Measurements from ENCODE around the gene RGS1.

The RGS1 gene

DNA sequence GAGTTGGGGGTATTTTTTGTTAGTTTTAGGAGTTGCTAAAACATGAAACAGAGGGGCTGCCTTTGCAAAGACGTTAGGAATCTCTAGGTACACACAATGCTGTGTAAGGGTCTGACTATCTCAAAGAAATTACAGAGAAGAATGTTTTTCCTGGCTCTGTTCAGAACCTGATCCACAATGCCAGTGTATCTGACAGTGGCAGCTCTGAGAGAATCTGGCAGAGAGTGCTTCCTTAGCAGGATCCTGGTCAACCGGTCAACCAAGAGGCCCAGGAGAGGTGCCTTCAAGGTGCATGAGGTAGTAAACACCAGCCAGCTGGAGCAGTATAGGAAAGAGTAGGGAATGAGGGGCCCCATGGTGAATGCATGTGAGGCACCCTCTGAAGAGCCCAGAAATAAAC, 40.9 kb upstream of the RGS1 start:
- Histone ChIP-seq H3K9me3 (replicated peaks; ENCODE audit: insufficient read depth, low read length) (no peaks in the 10 kb centered on the region), H3K4me2 (ENCODE audit: low read depth, low read length) (no peak overlapping the region), H3K79me2 (ENCODE audit: low read length) (no peaks in the 10 kb centered on the region), H3K36me3 (replicated peaks; ENCODE audit: insufficient read depth, low read length) (no peaks in the 10 kb centered on the region), H3F3A (ENCODE audit: insufficient read depth, low read length) (peaks cover 28% of the 10 kb centered on the region), H3K27me3 (replicated peaks; ENCODE audit: insufficient read depth, low read length) (no peaks in the 10 kb centered on the region), H4K20me1 (ENCODE audit: insufficient read depth, low read length) (no peaks in the 10 kb centered on the region), H3K4me1 (ENCODE audit: low read length) (peaks cover 19% of the 10 kb centered on the region), H3K9me2 (replicated peaks; ENCODE audit: insufficient read depth, low read length) (no peaks in the 10 kb centered on the region), H3K9ac (ENCODE audit: low read length) (no peak overlapping the region), H3K27ac (ENCODE audit: low read length) (no peak overlapping the region), H3K4me3 (ENCODE audit: low read length) (no peak overlapping the region), H2AFZ (ENCODE audit: low read length) (no peak overlapping the region)
- no peak for DNase-seq
- TF ChIP-seq EZH2 (optimal IDR thresholded peaks at IDR 0.05; ENCODE audit: low read depth, low read length), result no peak
- TF ChIP-seq EZH2phosphoT487 (IDR thresholded peaks at IDR 0.05; ENCODE audit: low read length), result no peak
- TF ChIP-seq, protein P1, sequence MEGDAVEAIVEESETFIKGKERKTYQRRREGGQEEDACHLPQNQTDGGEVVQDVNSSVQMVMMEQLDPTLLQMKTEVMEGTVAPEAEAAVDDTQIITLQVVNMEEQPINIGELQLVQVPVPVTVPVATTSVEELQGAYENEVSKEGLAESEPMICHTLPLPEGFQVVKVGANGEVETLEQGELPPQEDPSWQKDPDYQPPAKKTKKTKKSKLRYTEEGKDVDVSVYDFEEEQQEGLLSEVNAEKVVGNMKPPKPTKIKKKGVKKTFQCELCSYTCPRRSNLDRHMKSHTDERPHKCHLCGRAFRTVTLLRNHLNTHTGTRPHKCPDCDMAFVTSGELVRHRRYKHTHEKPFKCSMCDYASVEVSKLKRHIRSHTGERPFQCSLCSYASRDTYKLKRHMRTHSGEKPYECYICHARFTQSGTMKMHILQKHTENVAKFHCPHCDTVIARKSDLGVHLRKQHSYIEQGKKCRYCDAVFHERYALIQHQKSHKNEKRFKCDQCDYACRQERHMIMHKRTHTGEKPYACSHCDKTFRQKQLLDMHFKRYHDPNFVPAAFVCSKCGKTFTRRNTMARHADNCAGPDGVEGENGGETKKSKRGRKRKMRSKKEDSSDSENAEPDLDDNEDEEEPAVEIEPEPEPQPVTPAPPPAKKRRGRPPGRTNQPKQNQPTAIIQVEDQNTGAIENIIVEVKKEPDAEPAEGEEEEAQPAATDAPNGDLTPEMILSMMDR (IDR thresholded peaks at IDR 0.05; ENCODE audit: low read length), result no peak

DNA sequence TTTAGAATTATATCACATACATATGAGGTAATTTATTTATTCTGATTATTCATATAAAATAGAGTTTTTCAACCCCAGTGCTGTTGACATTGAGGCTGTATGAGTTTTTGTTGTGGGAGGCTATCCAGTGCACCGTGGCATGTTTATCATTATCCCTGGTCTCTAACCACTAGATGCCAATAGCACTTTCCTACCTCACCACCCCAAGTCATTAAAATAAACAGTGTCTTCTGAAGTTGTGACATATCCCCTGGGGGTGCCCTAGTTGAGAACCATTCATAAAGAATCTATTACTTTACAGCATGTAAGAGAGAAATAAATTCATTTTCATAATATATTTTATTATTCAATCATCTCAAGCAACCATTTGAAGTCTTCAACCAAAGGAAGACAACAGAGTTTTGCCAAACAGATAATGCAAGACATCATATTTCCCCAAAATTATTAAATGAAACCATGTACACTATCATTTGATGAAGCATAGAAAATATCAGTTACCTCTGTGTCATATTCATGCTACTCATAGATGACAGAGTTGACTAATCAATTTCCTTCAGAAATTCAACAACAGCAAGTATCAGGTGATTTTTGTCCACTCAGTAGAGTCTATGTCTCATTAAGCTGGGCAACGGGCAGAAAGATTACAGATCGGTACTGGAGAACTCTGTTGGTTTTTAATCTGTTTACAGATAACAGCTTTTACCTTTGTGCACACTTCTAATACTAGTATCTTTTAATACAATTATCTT, 39.5 kb upstream of the RGS1 start:
- no peaks in the 10 kb centered on the region for H4K20me1 ChIP-seq (ENCODE audit: insufficient read depth, low read length)
- no peak overlapping the region for H3K27ac ChIP-seq (ENCODE audit: low read length)
- no peaks in the 10 kb centered on the region for H3K9me2 ChIP-seq (replicated peaks; ENCODE audit: insufficient read depth, low read length)
- H3K9ac ChIP-seq (ENCODE audit: low read length), result no peak overlapping the region
- H3K36me3 ChIP-seq (replicated peaks; ENCODE audit: insufficient read depth, low read length), result no peaks in the 10 kb centered on the region
- H3F3A ChIP-seq (ENCODE audit: insufficient read depth, low read length), result peaks cover 20% of the 10 kb centered on the region
- H3K27me3 ChIP-seq (replicated peaks; ENCODE audit: insufficient read depth, low read length), result no peaks in the 10 kb centered on the region
- H3K4me3 ChIP-seq (ENCODE audit: low read length), result no peak overlapping the region
- no peak overlapping the region for H2AFZ ChIP-seq (ENCODE audit: low read length)
- TF ChIP-seq, protein P1 (IDR thresholded peaks at IDR 0.05; ENCODE audit: low read length), result no peak
- no peak for TF ChIP-seq EZH2 (optimal IDR thresholded peaks at IDR 0.05; ENCODE audit: low read depth, low read length)
- TF ChIP-seq EZH2phosphoT487 (IDR thresholded peaks at IDR 0.05; ENCODE audit: low read length), result no peak
- no peaks in the 10 kb centered on the region for H3K9me3 ChIP-seq (replicated peaks; ENCODE audit: insufficient read depth, low read length)
- H3K79me2 ChIP-seq (ENCODE audit: low read length), result no peaks in the 10 kb centered on the region
- no peak overlapping the region for H3K4me2 ChIP-seq (ENCODE audit: low read depth, low read length)
- H3K4me1 ChIP-seq (ENCODE audit: low read length), result peaks cover 22% of the 10 kb centered on the region
- no peak for DNase-seq

DNA sequence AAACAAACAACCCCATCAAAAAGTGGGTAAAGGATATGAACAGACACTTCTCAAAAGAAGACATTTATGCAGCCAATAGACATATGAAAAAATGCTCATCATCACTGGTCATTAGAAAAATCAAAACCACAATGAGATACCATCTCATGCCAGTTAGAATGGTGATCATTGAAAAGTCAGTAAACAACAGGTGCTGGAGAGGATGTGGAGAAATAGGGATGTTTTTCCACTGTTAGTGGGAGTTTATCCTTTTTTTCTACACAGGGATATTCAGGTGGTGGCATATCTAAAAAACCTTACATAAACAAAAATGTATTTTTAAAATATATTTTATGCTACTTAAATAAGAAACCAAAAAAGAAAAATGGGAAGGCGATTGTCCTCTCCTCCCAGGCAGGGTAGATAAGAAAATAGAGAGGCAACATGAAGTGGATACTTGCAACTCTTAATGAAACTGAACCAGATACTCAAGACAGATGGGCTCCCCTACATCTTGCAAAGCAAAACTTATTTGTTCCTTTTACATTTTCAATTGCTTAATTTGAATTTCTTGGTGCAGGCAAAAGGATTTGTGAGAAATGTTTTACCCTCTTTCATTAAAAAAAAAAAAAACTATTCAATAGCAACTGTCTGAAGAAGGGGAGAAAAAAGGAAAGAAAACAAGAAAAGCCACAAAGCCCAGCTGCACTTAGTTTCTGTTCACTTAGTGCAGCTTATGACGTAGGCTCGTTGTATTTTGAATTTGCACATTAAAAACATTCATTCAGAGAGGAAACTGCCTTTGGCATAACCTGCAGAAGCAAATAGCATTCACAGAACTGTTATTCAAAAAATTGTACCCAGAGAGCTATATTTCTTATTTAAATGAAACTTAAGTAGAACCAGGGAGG, 36.9 kb upstream of the RGS1 start:
- Histone ChIP-seq H3K9me3 (replicated peaks; ENCODE audit: insufficient read depth, low read length) (no peaks in the 10 kb centered on the region), H3K4me1 (ENCODE audit: low read length) (peaks cover 43% of the 10 kb centered on the region), H3K27me3 (replicated peaks; ENCODE audit: insufficient read depth, low read length) (no peaks in the 10 kb centered on the region), H3K9me2 (replicated peaks; ENCODE audit: insufficient read depth, low read length) (no peaks in the 10 kb centered on the region), H3K4me2 (ENCODE audit: low read depth, low read length) (peak overlapping the region; percentile 68), H3K79me2 (ENCODE audit: low read length) (no peaks in the 10 kb centered on the region), H3K36me3 (replicated peaks; ENCODE audit: insufficient read depth, low read length) (no peaks in the 10 kb centered on the region), H4K20me1 (ENCODE audit: insufficient read depth, low read length) (no peaks in the 10 kb centered on the region), H3F3A (ENCODE audit: insufficient read depth, low read length) (peaks cover 26% of the 10 kb centered on the region), H3K27ac (ENCODE audit: low read length) (peak overlapping the region; percentile 92), H3K9ac (ENCODE audit: low read length) (peak overlapping the region; percentile 85), H3K4me3 (ENCODE audit: low read length) (peak overlapping the region; percentile 28), H2AFZ (ENCODE audit: low read length) (no peak overlapping the region)
- DNase-seq, result peak; percentile 95
- TF ChIP-seq EZH2 (optimal IDR thresholded peaks at IDR 0.05; ENCODE audit: low read depth, low read length), result no peak
- TF ChIP-seq, protein P1 (IDR thresholded peaks at IDR 0.05; ENCODE audit: low read length), result no peak
- no peak for TF ChIP-seq EZH2phosphoT487 (IDR thresholded peaks at IDR 0.05; ENCODE audit: low read length)
